Thoracic aorta (tissue), 2 donors: ENCODE results near the gene NDUFA13. TPM values are rescaled to one million over a fixed set of nuclear protein-coding genes. Genes with fewer than 3 reads are reported as not detected.

ENCODE experiments used
- ATAC-seq: fragments of 150-250 bp; one replicate; pipeline ENCODE4 v1.8.0; 2017; ENCODE audit warnings: low read depth; ENCODE audit not compliant: insufficient number of reproducible peaks, low FRiP score
- DNase-seq: peaks from one replicate; pipeline ENCODE4 v3.0.0-alpha.2; 2020; ENCODE audit warnings: low spot score
- H3K27ac ChIP-seq, 2 donors: fragments of 200-600 bp; sonication (generic); 1 replicate in 1 of 2; 2 replicates in 1 of 2; pipeline ENCODE4 v1.5.1; 2016; ENCODE audit warnings: mild to moderate bottlenecking in 2 of 2, moderate library complexity in 2 of 2
- H3K27me3 ChIP-seq: fragments of 200-600 bp; sonication (generic); replicated peaks from 2 replicates; pipeline ENCODE4 v1.6.0; 2016; ENCODE audit warnings: mild to moderate bottlenecking; ENCODE audit not compliant: insufficient read depth
- H3K36me3 ChIP-seq: fragments of 200-600 bp; sonication (generic); one replicate; pipeline ENCODE4 v1.5.1; 2016
- H3K4me1 ChIP-seq, 2 donors: fragments of 200-600 bp; sonication (generic); 1 replicate in 1 of 2; 2 replicates in 1 of 2; pipeline versions ENCODE4 v1.5.1 to v1.6.0; 2016; ENCODE audit warnings: low read depth in 2 of 2, mild to moderate bottlenecking in 1 of 2; ENCODE audit not compliant: control insufficient read depth in 1 of 2
- H3K4me3 ChIP-seq: fragments of 200-600 bp; sonication (generic); 2 replicates; pipeline ENCODE4 v1.5.1; 2016; ENCODE audit warnings: mild to moderate bottlenecking
- H3K9me3 ChIP-seq: fragments of 200-600 bp; sonication (generic); 2 replicates; pipeline ENCODE4 v1.5.1; 2016
- total RNA-seq, 2 donors: library from RNA; depleted of rRNA; stranded (reverse); fragments of >200 nt; gene quantifications; one replicate each; pipeline versions ENCODE4 v1.1.0 to v1.2.3, GENCODE V29; 2016
- TF ChIP-seq, protein P1 (sequence below): fragments of 200-600 bp; sonication (generic); IDR thresholded peaks from one replicate; pipeline ENCODE4 v1.5.1; 2019; ENCODE audit warnings: antibody characterized with exemption

Gene NDUFA13
- total RNA-seq, 2 donors from 2014 or later = 15.5 to 60.8 TPM

DNA sequence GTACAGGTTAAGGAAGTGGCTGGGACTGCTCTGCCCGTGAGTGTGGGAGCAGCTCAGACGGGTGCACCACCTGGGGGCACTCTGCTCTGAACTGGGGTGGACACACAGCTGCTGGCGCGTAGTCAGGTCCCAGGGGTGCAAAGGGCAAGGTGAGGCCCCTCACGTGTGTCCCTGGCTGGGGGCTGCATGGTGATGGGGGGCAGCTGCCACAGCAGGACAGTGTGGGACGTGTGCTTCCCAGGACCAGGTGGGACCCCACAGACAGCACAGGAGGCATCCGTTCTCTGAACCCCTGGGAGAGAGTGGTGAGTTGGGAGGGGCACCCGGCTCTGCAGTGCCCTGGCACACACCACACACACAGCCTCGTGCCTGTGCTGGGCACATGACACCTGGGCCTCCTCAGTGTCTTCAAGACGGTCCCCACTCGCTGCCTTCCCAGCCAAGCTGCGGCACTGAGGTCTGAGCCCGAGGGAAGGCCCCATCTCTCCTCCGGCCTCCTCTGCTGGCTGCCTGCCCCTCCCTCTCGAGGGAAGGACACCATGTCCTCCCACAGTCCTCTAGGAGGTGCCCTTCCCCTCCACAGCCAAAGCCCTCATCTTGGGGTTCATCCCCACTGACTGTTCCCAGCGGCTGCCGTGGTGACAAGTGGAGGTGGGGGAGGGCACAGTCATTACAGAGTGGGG, 46.8 kb downstream of the NDUFA13 start:
- TF ChIP-seq, protein P1, sequence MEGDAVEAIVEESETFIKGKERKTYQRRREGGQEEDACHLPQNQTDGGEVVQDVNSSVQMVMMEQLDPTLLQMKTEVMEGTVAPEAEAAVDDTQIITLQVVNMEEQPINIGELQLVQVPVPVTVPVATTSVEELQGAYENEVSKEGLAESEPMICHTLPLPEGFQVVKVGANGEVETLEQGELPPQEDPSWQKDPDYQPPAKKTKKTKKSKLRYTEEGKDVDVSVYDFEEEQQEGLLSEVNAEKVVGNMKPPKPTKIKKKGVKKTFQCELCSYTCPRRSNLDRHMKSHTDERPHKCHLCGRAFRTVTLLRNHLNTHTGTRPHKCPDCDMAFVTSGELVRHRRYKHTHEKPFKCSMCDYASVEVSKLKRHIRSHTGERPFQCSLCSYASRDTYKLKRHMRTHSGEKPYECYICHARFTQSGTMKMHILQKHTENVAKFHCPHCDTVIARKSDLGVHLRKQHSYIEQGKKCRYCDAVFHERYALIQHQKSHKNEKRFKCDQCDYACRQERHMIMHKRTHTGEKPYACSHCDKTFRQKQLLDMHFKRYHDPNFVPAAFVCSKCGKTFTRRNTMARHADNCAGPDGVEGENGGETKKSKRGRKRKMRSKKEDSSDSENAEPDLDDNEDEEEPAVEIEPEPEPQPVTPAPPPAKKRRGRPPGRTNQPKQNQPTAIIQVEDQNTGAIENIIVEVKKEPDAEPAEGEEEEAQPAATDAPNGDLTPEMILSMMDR = no peak
- Histone ChIP-seq H3K27ac (no peak overlapping the region), H3K9me3 (no peaks in the 10 kb centered on the region), H3K36me3 (no peaks in the 10 kb centered on the region), H3K4me1 (no peaks in the 10 kb centered on the region), H3K4me3 (no peak overlapping the region), H3K27me3 (no peaks in the 10 kb centered on the region)
- DNase-seq (no peak), ATAC-seq (no peak)

DNA sequence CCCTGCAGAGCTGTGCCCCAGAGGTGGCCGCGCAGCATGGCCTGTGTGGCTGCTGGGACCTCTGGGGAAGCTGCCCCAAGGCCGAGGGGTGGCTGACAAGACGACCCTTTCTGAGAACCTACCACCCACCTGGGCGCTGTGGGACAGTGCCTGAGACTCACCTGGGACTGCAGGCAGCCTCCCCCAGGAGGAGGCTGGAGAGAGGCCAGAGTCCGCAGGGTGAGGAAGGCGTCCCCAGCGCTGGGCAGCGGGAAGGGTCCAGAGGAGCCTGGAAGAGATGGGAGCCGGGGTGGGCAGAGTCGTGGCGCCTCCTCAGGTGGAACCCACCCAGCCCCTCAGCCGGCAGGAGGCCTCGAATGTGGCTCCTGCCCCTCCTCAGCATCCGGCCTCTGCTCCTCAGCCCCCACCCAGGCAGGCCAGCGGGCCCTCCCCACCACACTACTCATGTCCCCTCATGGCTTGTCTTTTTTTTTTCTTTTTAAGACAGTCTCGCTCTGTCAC, 47.4 kb downstream of the NDUFA13 start:
- TF ChIP-seq, protein P1 = no peak
- DNase-seq (no peak), ATAC-seq (no peak)
- H3K4me1 ChIP-seq = no peaks in the 10 kb centered on the region
- no peaks in the 10 kb centered on the region for H3K9me3 ChIP-seq
- H3K27ac ChIP-seq = no peak overlapping the region
- no peaks in the 10 kb centered on the region for H3K27me3 ChIP-seq
- no peaks in the 10 kb centered on the region for H3K36me3 ChIP-seq
- H3K4me3 ChIP-seq = no peak overlapping the region

DNA sequence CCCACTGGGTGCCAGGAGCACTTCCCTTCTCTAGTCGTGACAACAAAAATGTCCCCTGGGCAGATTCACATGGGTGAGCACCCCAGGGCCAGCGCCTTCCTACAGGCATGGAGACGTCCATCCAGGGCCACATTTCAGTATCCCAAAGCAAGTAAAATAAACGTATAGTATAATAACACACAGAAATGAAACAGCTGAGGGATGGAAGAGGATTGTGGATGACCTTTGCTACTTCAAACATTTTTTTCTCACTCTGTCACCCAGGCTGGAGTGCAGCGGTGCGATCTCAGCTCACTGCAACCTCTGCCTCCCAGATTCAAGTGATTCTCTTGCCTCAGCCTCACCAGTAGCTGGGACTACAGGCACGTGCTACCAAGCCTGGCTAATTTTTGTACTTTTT, 50.3 kb downstream of the NDUFA13 start:
- H3K4me1 ChIP-seq = no peaks in the 10 kb centered on the region
- no peak for ATAC-seq

DNA sequence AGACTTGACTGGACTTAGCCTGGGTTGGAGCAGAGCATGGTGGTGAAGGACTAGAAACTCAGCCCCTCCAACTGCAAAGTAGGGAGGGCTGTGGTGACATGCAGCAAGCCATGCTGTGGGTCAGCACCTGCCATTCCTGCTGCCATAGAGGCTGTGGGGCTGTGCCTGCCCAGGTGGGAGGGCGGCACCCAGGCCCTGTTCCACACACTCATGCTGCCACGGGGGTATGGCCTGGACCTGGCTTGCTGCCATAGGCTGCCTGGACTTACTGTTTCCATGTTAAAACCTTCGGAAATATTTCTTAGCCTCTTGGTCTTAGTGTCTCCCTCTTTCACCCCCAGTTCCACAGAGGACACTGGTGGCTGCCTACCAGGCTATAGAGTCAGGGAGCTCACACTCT, 51.4 kb downstream of the NDUFA13 start:
- H3K27me3 ChIP-seq = no peaks in the 10 kb centered on the region
- H3K36me3 ChIP-seq = no peaks in the 10 kb centered on the region
- no peak for ATAC-seq
- no peak for DNase-seq
- H3K9me3 ChIP-seq = no peaks in the 10 kb centered on the region
- H3K27ac ChIP-seq = no peak overlapping the region
- TF ChIP-seq, protein P1 = no peak
- H3K4me1 ChIP-seq = no peaks in the 10 kb centered on the region
- no peak overlapping the region for H3K4me3 ChIP-seq

More for the DNA sequence above, 50.3 kb downstream of the NDUFA13 start:
- no peak overlapping the region for H3K4me3 ChIP-seq
- no peaks in the 10 kb centered on the region for H3K27me3 ChIP-seq
- H3K9me3 ChIP-seq = no peaks in the 10 kb centered on the region
- no peaks in the 10 kb centered on the region for H3K36me3 ChIP-seq
- TF ChIP-seq, protein P1 = no peak
- no peak overlapping the region for H3K27ac ChIP-seq
- DNase-seq = no peak

DNA sequence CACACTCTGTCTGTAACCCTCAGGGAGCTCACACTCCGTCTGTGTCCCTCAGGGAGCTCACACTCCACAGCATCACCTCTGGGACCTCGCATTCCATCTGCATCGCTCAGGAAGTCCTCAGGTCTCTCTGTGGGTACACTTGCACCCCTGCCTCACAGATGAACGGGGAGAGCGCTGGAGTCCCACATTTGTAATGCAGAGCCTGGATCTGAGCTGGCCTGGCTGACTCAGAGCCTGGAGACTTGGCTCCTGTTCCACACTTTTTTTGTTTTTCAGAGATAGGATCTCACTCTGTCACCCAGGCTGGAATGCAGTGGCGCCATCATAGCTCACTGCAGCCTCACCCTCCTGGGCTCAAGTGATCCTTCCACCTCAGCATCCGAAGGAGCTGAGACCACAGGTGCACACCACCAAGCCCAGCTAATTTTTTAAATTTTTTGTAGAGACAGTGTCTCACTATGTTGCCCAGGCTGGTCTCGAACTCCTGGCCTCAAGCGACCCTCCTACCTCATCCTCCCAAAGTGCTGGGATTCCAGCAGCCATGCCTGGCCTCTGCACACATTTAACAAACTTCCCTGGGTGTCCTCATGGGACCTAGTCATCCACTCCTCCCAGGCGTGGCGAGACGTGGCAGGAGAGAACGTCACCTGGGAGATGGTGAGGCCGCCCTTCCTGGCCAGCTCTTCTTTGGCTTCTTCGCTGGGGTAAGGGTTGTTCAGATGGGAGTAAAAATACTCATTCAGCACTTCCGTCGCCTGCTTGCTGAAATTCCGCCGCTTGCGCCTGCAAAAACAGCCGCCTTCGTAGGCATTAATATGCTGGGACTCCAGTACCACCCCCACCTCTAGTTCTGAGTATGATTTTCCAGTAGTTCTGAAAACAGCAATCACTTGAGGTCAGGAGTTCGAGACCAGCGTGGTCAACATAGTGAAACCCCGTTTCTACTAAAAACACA, 53.1 kb downstream of the NDUFA13 start:
- Histone ChIP-seq H3K27ac (no peak overlapping the region), H3K4me1 (no peaks in the 10 kb centered on the region), H3K9me3 (no peaks in the 10 kb centered on the region), H3K27me3 (no peaks in the 10 kb centered on the region), H3K36me3 (no peaks in the 10 kb centered on the region), H3K4me3 (no peak overlapping the region)
- ATAC-seq (no peak), DNase-seq (no peak)
- TF ChIP-seq, protein P1 = no peak
